Endothelial cell of umbilical vein (primary cell): ENCODE results near the gene VGLL1. TPM values are rescaled to one million over a fixed set of nuclear protein-coding genes. Genes with fewer than 3 reads are reported as not detected.

Source experiments
- BruUV-seq: library from RNA; stranded (reverse); fragments of 400-500 nt; replicated peaks from 2 replicates; lab custom pipeline; 2021; lab: Mats Ljungman, UMichigan
- CTCF ChIA-PET: fragments of 300-600, 350-600 bp; sonication (Branson Sonifier 250); formaldehyde crosslinking; loops from one replicate; lab custom pipeline; 2021; ENCODE audit warnings: antibody characterized with exemption, inconsistent platforms; lab: Charles Lee
- POLR2A ChIA-PET: fragments of 300-600, 350-600 bp; sonication (Branson Sonifier 250); formaldehyde crosslinking; loops from one replicate; lab custom pipeline; 2021; ENCODE audit warnings: antibody characterized with exemption, inconsistent platforms; lab: Charles Lee
- DNase-seq: peaks from one replicate; pipeline ENCODE4 v3.0.0-alpha.2; 2011; ENCODE audit warnings: low read depth, low spot score
- FAIRE-seq: peaks from 2 replicates; lab custom pipeline; 2011; peaks lifted over from hg19 to GRCh38; lab: Jason Lieb, UNC
- H2AFZ ChIP-seq: 2 replicates; pipeline ENCODE4 v1.6.0; 2012; ENCODE audit warnings: low read depth, low read length, control low read depth, inconsistent platforms
- H3K27ac ChIP-seq: 2 replicates; pipeline ENCODE4 v1.5.1; 2011; ENCODE audit warnings: low read depth, mild to moderate bottlenecking, control low read depth, low read length, moderate library complexity; ENCODE audit not compliant: insufficient read depth
- H3K27me3 ChIP-seq, 2 experiments: 2 replicates each; pipeline versions ENCODE4 v1.6.0 to v1.6.1; 2011; ENCODE audit warnings: low read length in 2 of 2, mixed read lengths in 1 of 2; ENCODE audit not compliant: control insufficient read depth in 2 of 2, insufficient read depth in 2 of 2
- H3K36me3 ChIP-seq, 2 experiments: 2 replicates in 1 of 2; 3 replicates in 1 of 2; pipeline ENCODE4 v1.5.1; 2011; ENCODE audit warnings: low read length in 2 of 2, mild to moderate bottlenecking in 1 of 2, moderate library complexity in 1 of 2; ENCODE audit not compliant: control insufficient read depth in 2 of 2, insufficient read depth in 2 of 2; ENCODE audit errors: extremely low read depth in 1 of 2
- H3K4me1 ChIP-seq: 3 replicates; pipeline ENCODE4 v1.5.1; 2011; ENCODE audit warnings: mild to moderate bottlenecking, low read length; ENCODE audit not compliant: control insufficient read depth, insufficient read depth; ENCODE audit errors: extremely low read depth
- H3K4me2 ChIP-seq: 2 replicates; pipeline ENCODE4 v1.6.1; 2011; ENCODE audit warnings: low read length, control low read depth, mixed read lengths; ENCODE audit not compliant: insufficient read depth
- H3K4me3 ChIP-seq, 3 experiments: fragments of 200-600 bp in 1 of 3; sonication (generic), shearing (Covaris generic) in 1 of 3; replicated peaks in 1 of 3; 2 replicates each; pipeline ENCODE4 v1.5.1; 2011 to 2016; ENCODE audit warnings: control low read depth in 3 of 3, low read length in 3 of 3, mild to moderate bottlenecking in 2 of 3, inconsistent platforms in 1 of 3, low read depth in 1 of 3, moderate library complexity in 1 of 3; ENCODE audit not compliant: insufficient read depth in 1 of 3
- H3K79me2 ChIP-seq: 2 replicates; pipeline ENCODE4 v1.6.0; 2012; ENCODE audit warnings: low read length, inconsistent platforms; ENCODE audit not compliant: control insufficient read depth, insufficient read depth
- H3K9ac ChIP-seq: replicated peaks from 2 replicates; pipeline ENCODE3; 2011; ENCODE audit warnings: low read length, control low read depth; ENCODE audit not compliant: insufficient read depth; ENCODE audit errors: extremely low read depth
- H3K9me1 ChIP-seq: replicated peaks from 3 replicates; pipeline ENCODE4 v1.6.0; 2011; ENCODE audit warnings: mild to moderate bottlenecking, low read length; ENCODE audit not compliant: control insufficient read depth, insufficient read depth; ENCODE audit errors: extremely low read depth
- H3K9me3 ChIP-seq: replicated peaks from 2 replicates; pipeline ENCODE4 v1.5.1; 2012; ENCODE audit warnings: low read length, inconsistent platforms; ENCODE audit not compliant: control insufficient read depth, insufficient read depth
- H4K20me1 ChIP-seq: replicated peaks from 2 replicates; pipeline ENCODE3; 2011; ENCODE audit warnings: mild to moderate bottlenecking, low read length; ENCODE audit not compliant: control insufficient read depth, insufficient read depth; ENCODE audit errors: extremely low read depth
- EZH2 ChIP-seq: IDR thresholded peaks from 2 replicates; pipeline ENCODE4 v1.6.1; 2012; ENCODE audit warnings: borderline replicate concordance, low read depth, mild to moderate bottlenecking, moderate library complexity, low read length, inconsistent platforms; ENCODE audit not compliant: severe bottlenecking
- POLR2AphosphoS5 ChIP-seq: IDR thresholded peaks from 2 replicates; pipeline ENCODE4 v1.6.1; 2012; ENCODE audit warnings: low read depth, mild to moderate bottlenecking, control low read depth, low read length, moderate library complexity; ENCODE audit not compliant: insufficient read depth
- dilution Hi-C: fragments of 300-500 bp; cut with MboI; formaldehyde crosslinking; loops from one replicate; pipeline ENCODE4 v1.15.0; 2019; ENCODE audit warnings: low sequenced_read_pairs; ENCODE audit not compliant: extremely low pct_ligation_motif_present
- intact Hi-C: fragments of 100-400 bp; cut with micrococcal nuclease; formaldehyde crosslinking; loops from one replicate; pipeline ENCODE4 v1.10.0; 2022
- microRNA counts: library from miRNA; unstranded; fragments of <30 nt; microRNA quantifications from one replicate; lab custom pipeline; 2016
- microRNA-seq: library from miRNA; unstranded; fragments of <30 nt; microRNA quantifications from one replicate; pipeline ENCODE4 v1.2.0, GENCODE V29; 2021; ENCODE audit warnings: borderline number of aligned reads, borderline replicate concordance
- polyA plus RNA-seq, 4 experiments: library from polyadenylated mRNA; depleted of rRNA in 3 of 4; stranded (reverse) in 3 of 4; unstranded in 1 of 4; fragments of >200 nt; gene quantifications; 2 replicates each; pipeline versions ENCODE4 v1.2.1 to v1.2.3, GENCODE V29; 2011 to 2012; ENCODE audit warnings: missing spikeins in 1 of 4
- small RNA-seq: library from RNA; depleted of rRNA; stranded (forward); fragments of <200 nt; gene quantifications from one replicate; pipeline ENCODE3, GENCODE V24; 2012; ENCODE audit warnings: low replicate concordance, low read depth; ENCODE audit not compliant: insufficient read depth, insufficient read length
- total RNA-seq: library from RNA; stranded (reverse); gene quantifications from 2 replicates; pipeline ENCODE4 v1.2.3, GENCODE V29; 2021

The VGLL1 gene
- total and polyA plus RNA-seq, 2 donors (not counting 3 experiments of a cell fraction or from before 2014, with no cell fraction given) = not detected

DNA sequence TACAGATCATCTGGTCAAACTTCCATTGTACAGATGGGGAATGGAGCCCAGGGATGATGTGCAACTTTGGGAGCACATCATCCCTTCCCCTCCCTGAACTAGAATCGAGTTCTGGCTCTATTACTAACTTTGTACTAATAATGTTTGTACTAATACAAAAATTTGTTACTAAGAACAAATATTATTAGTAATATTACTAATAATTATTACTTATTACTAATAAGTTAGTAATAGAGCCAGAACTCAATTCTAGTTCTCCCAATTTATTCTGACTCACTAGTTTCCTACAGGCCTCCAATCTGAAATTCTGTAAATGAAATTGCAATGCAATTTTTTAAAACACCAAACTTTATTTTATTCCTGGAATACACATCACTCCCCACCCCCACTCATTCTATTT lies 68.0 kb downstream of the VGLL1 start:
- ChIA-PET CTCF (no interaction called here), POLR2A (no interaction called here)
- no peaks in the 10 kb centered on the region for H3K9me3 ChIP-seq
- dilution Hi-C loops (no loop called here), intact Hi-C loops (no loop called here)
- no peaks in the 10 kb centered on the region for H3K36me3 ChIP-seq
- no peaks in the 10 kb centered on the region for H4K20me1 ChIP-seq
- H2AFZ ChIP-seq = no peak overlapping the region
- H3K4me2 ChIP-seq = no peak overlapping the region
- no TSS peak for BruUV-seq
- H3K27ac ChIP-seq = no peak overlapping the region
- H3K4me1 ChIP-seq = no peaks in the 10 kb centered on the region
- TF ChIP-seq POLR2AphosphoS5 (no peak), EZH2 (no peak)
- FAIRE-seq = no peak
- H3K4me3 ChIP-seq = no peak overlapping the region
- H3K9ac ChIP-seq = no peak overlapping the region
- H3K79me2 ChIP-seq = no peaks in the 10 kb centered on the region
- no peaks in the 10 kb centered on the region for H3K9me1 ChIP-seq
- no peaks in the 10 kb centered on the region for H3K27me3 ChIP-seq
- no peak for DNase-seq

MicroRNAs within 50 kb of the gene (microRNA counts, 767-probe panel; counts per million panel counts)
- 723 counts per million, percentile 96 among the panel's probes with 10 or more counts for microRNA hsa-miR-934 (lab: Ali Mortazavi, UCI)

Small RNAs within 50 kb of the gene (microRNA-seq; reads per million reads assigned to microRNA genes)
- gene MIR934 = not detected

Small RNAs within 50 kb of the gene (small RNA-seq; reads per million reads assigned to genes)
- gene MIR934 (not detected), gene RF00019 (not detected), gene RNU6-320P (not detected)

Other genes starting within 250 kb of the VGLL1 start
- gene ADGRG4, start 231.3 kb upstream of the VGLL1 start, total RNA-seq = 0.04 and 0.05 TPM in 2 replicates
- gene ADGRG4, start 231.3 kb upstream of the VGLL1 start, polyA plus RNA-seq = 0.08 and 0.13 TPM in 2 replicates
- not detected in 2 replicates for gene BRS3, start 44.3 kb upstream of the VGLL1 start, total RNA-seq
- gene BRS3, start 44.3 kb upstream of the VGLL1 start, polyA plus RNA-seq = not detected in 2 replicates
- 30.4 and 31.1 TPM in 2 replicates for gene HTATSF1, start 34.6 kb upstream of the VGLL1 start, total RNA-seq
- gene HTATSF1, start 34.6 kb upstream of the VGLL1 start, polyA plus RNA-seq = 0.41 and 1.0 TPM in 2 replicates
- gene CD40LG, start 115.9 kb downstream of the VGLL1 start, total RNA-seq = not detected in 2 replicates
- not detected in 2 replicates for gene CD40LG, start 115.9 kb downstream of the VGLL1 start, polyA plus RNA-seq
- 5.5 and 6.4 TPM in 2 replicates for gene ARHGEF6, start 248.7 kb downstream of the VGLL1 start, total RNA-seq
- gene ARHGEF6, start 248.7 kb downstream of the VGLL1 start, polyA plus RNA-seq = 4.1 and 4.9 TPM in 2 replicates